NCI-H345 treated with DMSO at 0.1 percent for 48 hours (cell line): ENCODE measurements around the gene USP37.

Experiments used
- DNase-seq: peaks from one replicate; lab custom pipeline; 2025; ENCODE audit not compliant: unreplicated experiment; lab: John Stamatoyannopoulos, UW

USP37 gene, protein sequence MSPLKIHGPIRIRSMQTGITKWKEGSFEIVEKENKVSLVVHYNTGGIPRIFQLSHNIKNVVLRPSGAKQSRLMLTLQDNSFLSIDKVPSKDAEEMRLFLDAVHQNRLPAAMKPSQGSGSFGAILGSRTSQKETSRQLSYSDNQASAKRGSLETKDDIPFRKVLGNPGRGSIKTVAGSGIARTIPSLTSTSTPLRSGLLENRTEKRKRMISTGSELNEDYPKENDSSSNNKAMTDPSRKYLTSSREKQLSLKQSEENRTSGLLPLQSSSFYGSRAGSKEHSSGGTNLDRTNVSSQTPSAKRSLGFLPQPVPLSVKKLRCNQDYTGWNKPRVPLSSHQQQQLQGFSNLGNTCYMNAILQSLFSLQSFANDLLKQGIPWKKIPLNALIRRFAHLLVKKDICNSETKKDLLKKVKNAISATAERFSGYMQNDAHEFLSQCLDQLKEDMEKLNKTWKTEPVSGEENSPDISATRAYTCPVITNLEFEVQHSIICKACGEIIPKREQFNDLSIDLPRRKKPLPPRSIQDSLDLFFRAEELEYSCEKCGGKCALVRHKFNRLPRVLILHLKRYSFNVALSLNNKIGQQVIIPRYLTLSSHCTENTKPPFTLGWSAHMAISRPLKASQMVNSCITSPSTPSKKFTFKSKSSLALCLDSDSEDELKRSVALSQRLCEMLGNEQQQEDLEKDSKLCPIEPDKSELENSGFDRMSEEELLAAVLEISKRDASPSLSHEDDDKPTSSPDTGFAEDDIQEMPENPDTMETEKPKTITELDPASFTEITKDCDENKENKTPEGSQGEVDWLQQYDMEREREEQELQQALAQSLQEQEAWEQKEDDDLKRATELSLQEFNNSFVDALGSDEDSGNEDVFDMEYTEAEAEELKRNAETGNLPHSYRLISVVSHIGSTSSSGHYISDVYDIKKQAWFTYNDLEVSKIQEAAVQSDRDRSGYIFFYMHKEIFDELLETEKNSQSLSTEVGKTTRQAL

DNA sequence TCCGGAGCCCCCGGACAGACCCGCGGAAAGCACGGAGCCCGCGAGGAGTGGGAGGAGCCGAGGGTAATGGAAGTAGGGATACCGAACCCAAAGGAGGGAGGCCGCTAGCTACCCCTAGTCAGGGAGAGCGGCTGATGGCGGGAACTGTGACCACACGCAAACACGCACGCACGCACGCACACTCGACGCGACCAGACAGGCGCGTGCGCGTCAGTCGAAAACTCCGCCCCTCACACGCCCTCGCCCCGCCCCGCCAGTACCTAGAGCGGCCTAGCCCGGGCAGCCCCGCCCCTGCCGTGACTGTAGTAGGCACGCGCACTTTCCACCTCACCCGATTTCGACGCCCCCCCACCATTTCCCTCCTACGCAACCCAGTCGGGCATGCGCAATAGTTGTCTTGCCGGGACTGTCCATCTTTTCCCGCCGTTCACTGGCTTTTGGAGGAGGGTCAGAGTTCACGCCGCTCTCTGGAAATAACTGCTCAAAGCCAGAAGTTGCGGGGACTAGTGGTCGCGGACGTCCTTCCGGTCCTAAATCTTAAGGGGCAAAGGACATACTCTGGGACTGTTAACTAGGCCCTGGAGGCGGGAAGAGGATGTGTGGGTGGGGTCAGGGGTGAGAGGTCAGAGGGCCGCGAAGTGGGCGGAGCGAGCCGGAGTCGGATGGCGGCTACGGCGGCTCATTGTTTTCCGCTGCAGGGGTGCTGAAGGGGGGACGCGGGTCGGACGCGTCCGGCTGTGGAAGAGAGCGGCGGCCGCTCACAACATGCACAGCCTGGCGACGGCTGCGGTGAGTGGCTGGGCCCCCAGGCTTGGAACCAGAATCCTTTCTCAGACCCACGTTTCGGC lies at the start of gene USP37, which contains the start of gene CNOT9:
USP37 (minus strand) TSS at position 162 of the 848 bp plus-strand sequence. CDS start 9,698 bp downstream, outside the sequence.
CNOT9 (plus strand) TSS at position 650 of the 848 bp plus-strand sequence; CDS start at position 766, 116 bp downstream.
- DNase-seq, result peak; percentile 96

DNA sequence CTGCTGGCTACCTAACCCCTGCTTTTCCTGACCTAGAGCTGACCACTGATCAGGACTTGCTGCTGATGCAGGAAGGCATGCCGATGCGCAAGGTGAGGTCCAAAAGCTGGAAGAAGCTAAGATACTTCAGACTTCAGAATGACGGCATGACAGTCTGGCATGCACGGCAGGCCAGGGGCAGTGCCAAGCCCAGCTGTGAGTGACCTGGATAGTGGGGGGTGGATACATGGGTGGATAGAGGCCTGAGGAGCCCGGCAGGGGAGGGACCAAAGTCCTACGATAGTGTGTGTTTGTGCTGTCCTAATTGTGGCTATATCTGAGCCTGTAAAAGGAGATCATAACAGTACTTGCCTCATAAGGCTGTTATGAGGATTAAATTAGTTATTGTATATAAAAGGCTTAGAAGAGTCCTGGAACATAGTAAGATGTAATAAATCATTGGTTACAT lies 47.7 kb upstream of the USP37 start:
- no peak for DNase-seq

DNA sequence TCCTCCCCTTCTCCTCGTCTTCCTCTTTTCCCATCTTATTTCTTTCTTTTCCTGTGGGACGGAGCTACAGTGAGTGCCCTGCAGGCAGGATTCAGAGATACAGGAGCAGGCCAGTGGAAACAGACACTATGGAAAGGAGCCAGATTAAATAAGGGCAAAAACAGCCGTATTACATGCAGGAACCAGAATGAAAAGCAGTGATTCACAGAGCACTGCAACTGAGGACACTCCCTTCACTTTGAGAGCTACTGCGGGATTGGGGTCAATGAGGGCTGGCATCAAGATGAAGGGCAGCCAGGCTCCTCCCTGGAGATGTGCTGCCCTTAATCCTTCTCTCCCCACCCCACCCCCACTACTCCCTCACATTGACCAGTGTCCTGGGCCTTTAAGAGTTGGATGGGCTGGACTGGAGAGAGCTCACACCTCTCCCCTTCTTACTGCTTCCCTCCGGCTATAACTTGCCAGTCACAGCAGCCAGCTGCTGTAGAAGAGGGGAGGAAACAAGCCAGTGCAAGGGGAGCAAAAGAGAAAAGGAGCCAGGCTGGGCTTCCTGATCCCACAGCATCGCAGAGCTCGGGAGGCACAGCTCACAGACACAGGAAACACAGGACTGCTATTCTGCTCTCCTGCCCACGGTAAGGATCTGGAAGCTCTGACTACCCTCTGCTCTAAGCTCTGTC lies 39.4 kb upstream of the USP37 start, which contains the start of gene PLCD4:
PLCD4 (plus strand) TSS at position 464 of the 680 bp plus-strand sequence. CDS start 7,841 bp downstream, outside the sequence.
- DNase-seq, result no peak

DNA sequence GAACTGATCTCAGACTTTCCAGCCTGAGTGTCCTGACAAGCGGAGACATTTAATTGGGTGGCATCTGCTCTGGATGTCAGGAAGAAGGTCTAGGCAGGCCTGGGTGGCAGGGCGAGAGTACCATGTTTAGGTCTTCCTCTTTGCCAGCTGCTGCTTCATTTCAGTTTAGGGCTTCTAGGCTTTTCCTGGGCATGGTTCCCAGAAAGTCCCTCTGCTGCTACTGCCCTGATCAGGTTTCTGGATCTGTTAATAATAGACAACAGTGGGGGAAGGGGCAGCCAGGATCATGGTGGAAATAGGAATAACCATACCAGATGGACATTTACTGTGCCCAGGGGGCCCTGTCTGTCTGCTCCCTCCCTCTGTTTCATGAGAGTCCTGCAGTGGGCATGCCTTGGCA lies 37.3 kb upstream of the USP37 start:
- DNase-seq, result no peak

DNA sequence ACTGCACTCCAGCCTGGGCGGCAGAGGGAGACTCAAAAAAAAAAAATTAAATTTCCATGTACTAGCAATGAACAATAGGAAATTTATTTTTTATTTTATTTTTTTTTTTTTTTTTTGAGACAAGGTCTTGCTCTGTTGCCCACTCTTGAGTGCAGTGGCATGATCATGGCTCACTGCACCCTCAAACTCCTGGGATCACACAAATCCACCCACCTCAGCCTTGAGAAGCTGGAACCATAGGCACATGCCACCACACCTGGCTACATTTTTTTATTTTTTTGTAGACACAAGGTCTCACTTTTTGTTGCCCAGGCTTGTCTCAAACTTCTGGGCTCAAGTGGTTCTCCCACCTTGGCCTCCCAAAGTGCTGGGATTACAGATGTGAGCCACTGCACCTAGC lies 17.4 kb upstream of the USP37 start:
- no peak for DNase-seq

DNA sequence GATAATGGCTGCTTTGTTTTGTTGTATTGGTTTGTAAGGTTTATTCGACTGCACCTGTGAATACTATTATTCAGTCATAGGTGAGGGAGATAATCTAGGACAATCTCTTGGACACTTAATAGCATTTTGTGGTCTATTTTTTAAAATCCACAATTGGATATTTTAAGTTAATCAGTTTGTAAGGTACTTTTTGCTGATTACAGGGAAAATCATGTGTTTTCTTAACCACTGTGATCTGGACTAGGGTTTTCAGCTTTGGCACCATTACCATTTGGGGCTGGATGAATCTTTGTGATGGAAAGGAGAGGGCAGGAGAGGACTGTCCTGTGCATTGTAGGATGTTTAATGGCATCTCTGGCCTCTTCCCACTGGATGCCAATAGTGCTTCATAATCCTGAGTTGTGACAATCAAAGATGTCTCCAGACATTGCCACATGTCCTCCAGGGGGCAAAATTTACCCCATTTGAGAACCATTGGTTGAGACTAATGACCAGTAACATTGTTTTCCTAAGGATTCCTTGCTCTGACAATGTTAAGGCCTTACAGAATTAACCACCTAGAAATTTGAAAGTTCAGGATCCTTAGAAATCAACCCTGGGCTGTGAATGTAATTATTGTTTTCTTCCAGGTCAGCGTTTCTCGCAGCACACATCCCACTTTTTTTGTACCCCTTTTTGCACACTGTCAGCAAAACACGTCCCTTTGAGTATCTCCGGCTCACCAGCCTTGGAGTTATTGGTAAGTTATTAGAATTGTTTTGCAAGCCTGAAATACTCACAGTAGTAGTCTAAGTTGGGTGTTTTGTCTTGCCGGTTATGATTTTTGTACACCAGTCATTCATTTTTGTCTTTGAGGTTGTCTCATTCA lies 16.1 kb upstream of the USP37 start:
- no peak for DNase-seq

DNA sequence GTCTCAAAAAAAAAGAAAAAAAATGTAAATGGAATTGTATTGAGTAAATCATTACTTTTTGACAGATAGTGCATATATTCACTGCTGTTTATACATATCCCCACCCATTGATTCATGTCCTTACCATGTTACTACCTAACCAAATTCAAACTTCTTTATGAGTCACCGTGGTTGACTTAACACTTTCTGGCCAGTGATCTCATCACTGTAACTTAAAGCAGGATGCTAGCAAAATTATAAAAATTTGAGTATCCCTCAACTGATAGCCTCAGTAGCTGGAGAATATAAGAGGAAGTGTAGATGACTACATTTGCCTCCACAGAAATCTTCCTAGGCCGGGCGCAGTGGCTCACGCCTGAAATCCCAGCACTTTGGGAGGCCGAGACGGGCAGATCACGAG lies 13.9 kb upstream of the USP37 start:
- DNase-seq, result no peak

DNA sequence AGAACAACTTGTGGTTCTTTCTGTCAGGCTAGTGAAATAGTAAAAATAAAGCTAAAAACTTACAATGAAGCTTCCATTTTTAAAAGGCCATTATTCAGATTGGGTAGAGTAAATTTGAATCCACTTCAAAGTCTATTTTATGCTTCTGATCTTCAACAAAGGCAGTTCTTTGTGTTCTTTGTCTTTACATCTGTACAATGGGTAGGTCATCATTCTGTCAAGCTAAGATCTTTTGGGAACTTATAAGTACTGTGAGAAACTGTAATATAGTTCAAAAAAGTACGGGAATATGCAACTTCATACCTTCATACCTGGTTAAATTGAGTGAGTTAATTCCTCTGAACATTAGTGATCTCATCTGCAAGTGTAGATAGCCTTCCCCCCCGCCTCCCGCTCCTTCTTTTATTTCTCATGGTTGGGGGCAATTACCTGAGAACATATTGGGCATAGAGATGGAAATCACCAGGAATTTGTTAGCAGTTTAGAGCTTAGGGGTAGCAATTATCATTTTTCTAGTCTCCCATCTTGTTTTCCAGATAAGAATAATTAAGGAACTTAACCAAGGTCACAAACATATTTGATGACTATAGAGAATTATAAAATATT lies 10.2 kb upstream of the USP37 start:
- no peak for DNase-seq

DNA sequence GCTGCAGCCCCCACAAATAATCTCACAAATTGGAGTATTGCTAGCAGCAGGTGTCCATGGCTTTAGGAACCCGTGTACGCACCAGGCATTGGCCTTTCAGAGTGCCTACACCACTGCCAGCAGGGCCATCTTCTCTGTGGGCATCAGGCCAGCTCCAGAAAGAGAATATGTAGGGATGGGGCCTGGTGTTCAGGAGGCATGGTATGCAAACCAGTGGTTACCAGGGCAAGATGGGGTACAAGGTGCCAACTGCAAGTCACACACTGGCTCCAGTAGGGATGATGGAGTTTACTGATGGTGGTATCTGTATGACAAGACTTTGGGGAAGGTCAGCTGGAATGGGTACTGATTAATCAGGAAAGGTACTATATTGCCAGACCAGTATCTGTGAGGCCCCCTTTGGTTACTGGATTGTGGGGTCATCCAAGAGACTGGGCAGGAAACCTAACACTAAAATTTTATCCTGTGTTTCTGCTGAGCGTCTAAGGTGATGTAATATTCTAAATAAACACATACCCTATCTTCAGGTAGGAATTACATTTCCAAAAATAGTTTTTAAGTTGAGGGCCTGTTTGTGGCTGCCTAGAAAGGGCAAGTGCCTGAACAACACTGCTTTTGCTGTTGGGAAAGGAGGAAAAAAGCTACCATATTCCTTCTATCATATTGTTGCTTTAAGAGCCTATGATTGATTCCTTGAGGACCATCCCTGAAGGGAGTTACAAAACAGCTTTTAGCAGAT lies 9.5 kb upstream of the USP37 start:
- DNase-seq, result no peak

DNA sequence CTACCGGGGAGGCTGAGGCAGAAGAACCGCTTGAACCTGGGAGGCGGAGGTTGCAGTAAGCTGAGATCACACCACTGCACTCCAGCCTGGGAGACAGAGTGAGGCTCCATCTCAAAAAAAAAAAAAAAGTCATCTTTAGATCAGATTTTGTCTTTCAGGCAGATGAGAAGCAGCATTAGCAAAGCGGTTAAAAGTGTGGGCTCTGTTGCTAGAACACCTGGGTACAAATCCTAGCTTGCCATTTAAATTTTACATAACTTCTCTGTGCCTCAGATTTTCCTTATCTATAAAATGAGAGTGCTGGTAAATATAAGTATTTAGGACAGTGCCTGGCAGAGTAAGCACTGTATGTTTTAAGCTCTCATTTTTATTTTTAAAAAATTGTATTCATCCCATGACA lies 8.7 kb upstream of the USP37 start:
- DNase-seq, result no peak

DNA sequence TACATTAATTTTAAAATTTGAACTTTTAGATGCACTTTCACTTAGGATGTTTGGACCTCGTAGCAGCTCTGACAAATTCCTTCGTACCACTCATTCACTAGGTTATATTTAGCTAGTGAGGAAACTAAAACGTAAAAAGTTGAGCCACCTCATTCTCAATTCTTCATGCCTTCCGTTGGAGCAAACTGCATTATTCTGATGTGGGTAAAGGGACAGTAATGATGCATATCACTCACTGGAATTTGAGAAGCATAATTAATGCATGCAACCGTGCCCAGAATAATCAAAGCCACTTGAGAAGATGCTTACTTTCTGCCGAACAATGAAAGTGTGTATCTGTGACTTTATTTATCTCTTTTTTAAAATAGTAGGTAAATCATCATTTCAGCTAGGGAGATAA lies 2.7 kb upstream of the USP37 start:
- DNase-seq, result no peak

DNA sequence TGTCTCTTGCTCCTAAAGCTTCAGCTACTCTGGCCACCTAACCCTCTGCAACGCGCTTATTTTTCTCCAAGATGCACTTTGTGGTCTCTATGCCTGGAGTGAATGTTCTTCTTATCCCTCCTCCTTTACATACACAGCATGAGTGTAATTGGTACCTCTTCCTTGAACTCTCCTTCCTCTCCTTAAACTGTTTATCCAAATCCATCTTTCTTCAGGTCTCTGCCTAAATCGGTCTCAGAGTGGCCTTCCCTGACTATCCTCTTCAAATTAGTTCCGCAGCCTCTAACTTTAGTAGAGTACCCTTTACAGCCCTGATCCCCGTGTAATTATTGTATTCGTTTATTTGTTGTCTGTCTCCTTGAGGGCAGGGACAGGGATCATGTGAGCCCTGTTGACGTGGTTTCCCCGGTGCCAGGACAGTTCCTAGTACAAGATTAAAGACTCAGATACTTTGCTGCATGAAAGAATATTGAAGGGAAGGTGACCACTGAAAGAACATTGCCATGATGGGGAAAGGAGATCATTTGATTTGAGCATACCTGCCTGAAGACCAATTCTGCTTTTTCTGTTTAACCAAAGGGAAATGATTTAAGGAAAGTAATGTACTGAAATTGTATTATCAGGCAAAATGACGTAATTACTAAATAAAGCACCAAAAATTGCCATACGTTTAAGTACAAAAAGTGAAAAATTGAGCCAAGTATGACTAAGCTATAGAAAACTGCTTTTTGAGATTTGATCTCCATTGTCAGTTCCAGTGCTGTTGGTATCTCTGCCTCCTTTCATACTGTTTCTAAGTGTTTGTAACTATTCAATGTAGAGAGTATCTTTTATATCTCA lies 1.7 kb upstream of the USP37 start:
- DNase-seq, result no peak

DNA sequence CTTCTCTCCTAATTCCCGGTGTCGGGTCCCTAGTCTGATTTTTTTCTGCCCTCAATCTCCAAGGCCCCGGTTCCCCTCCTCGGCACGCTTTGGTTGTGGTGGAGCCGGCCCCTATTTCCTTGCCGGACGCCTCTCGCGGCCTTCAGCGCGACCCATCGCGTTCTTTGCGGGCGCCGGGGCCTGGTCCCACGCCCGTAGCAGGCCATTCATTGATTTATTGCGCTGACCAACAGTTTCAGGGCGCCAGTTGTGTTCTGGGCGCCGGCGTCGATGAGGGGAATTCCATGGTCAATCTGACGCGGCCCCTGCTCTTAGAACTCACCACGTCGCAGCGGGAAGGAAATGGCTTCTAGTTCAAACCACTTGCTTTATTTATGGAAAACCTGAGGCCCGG lies 884 bp upstream of the USP37 start:
- DNase-seq, result no peak

DNA sequence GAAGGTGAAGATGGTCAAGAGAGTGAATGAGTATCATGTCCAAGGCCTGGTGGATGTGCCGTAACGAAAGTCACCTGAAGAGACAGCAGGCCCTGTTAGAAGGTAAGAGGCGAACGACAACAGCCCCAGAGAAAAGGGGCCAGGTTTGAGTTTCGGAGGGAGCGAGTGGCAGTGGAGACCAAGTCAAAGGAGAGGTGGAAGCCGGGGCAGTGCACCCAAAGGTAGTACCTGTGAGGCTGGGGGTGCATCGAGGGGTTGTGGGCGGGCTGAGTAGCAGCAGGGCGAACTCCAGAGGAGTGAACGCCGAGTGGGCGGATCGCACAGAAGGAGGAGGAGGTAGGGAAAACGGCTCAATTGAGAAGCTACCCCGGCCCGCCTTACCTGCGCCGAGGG lies 358 bp downstream of the USP37 start:
- peak; percentile 60 for DNase-seq

DNA sequence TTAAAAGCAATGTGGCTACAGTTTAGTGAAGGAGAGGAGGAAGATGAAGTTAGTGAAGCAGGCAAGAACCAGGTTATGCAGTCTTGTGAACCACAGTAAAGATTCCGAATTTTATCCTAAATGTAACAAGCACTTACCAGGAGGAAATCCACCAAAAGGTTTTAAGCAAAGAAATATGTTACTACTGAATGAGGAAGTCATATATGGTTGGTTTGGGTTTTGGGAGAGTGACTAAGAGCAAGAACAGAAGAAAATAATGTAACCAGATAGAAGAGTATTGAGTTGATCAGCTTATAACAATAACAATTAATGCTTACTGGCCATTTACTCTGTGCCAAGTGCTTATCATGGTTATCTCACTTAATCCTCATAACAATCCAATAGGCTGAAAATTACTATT lies 1.9 kb downstream of the USP37 start:
- no peak for DNase-seq

DNA sequence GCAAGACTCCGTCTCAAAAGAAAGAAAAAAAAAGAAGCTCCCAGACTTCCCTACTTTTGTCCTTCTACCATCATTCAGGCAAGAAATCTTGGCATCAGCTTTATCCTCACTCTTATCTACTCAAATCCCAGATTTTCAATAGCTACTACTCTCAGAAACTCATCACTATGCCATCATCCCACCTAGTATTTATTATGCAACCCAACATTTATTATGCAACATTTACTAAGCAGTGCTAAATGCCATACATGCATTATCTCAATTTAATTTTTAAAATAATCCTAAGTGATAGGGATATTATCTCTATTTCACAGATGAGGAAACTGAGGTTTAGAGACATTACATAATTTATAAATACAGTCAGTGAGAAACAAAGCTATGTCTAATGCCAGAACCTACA lies 4.1 kb downstream of the USP37 start:
- no peak for DNase-seq

DNA sequence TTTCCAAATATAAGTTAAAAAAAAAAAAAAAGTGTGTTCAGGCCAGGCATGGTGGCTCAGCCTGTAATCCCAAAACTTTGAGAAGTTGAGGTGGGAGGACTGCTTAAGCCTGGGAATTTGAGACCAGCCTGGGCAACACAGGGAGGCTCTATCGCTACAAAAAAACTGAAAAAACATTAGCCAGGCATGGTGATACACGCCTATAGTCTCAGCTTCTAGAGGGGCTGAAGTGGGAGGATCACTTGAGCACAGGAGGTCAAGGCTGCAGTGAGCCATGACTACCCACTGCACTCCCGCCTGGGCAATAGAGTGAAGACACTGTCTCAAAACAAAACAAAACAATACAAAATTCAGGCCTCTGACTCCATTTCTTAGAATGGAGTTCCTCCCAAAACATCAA lies 9.2 kb downstream of the USP37 start:
- DNase-seq, result no peak
